ENCODE measurements around the gene NR2F1-AS1.
"Not testable (repeated sequence)": the region's sequence is repeated elsewhere in the genome, so short reads cannot be mapped to it uniquely, and the experiment has no call there.

The NR2F1-AS1 gene

GRCh38 chr5:93430118-93430517, 150.9 kb downstream of the NR2F1-AS1 start:
- DNase-seq (ENCODE audit: low read depth): no peak

DNA sequence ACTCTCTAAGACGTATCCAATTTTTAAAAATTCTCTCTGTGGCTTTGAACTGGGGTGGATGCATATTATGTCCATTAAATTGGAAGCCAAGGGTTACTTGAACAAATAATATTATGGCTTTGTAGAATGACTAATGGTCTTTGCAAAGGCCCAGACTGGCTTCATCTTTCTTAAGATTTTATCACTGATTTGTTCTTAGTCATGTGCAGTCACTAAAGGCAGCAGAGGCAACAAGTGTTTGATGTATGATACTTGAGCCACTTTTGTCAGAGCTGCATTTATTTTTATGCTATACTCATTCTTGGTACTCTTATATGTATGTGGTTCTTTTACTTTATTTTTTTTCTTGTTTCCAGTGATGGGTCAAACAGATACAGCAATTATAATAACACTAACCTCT, 152.2 kb downstream of the NR2F1-AS1 start:
- peak; percentile 66 for DNase-seq (ENCODE audit: low read depth)

DNA sequence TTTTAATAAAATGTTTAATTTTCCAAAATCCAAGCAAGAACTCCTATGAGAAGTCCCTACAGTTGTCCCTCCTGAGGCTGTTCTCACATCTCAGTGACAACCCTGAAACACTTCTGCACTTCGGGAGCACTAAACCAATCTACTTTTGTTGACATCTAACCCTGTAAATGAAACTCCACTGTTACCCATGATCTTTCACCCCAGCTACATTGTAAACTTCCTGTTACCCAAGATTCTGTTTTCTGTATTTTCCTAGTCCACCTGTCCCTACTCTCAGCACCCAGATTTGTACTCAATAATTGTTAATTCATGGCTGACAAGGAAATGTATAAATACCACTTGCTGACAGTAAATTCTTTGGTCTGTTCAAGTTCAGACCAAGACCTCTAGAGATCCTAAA, 153.7 kb downstream of the NR2F1-AS1 start:
- DNase-seq (ENCODE audit: low read depth): no peak

GRCh38 chr5:93425096-93425495, 155.9 kb downstream of the NR2F1-AS1 start:
- no peak for DNase-seq (ENCODE audit: low read depth)

DNA sequence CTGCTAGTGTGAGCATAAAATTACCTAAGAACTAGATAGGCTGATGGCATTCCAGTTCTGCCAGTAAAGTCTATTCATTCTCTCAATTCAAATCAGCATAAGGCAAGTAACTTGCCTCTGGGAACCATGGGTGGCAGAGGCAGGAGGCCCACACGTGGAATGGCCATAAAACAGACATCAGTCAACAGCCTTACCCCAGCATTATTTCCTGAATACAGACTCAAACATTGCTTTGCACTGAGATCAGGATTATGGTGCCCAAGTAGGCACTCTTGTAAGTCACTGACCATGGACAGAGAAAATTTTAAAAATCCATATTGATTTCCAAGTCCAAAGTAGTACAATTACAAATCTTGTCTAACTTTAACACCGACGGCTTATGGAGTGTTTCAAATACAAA, 157.7 kb downstream of the NR2F1-AS1 start:
- no peak for DNase-seq (ENCODE audit: low read depth)

DNA sequence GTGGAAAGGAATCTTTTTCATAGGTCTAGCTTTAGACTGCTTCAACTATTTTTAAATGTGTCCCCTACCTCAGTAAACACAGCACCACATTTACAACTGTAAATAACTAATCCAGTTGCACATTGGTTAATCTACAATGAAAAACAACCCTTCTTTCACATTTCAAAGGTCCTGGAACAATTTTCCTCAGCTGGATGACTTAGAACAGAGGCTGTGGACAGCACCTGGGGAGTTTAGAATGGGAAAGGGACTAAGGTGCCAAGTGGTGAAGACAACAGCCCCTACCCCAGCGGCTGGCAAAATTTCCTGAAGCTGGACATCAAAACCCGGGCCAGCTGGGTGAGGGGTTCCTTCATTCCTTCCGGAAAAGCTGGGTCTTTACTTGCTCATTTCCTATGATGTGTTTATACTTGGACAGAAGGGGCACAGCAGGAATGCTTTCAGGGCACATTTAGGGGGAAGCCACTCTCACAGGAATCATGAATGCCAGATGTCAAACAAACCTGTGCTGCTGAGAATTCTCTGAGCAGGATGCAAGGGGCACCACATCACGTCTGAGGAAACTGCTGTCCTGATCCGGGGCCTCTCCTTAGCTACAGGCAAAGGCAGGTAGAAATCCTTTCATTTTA, 158.3 kb downstream of the NR2F1-AS1 start:
- DNase-seq (ENCODE audit: low read depth): no peak

DNA sequence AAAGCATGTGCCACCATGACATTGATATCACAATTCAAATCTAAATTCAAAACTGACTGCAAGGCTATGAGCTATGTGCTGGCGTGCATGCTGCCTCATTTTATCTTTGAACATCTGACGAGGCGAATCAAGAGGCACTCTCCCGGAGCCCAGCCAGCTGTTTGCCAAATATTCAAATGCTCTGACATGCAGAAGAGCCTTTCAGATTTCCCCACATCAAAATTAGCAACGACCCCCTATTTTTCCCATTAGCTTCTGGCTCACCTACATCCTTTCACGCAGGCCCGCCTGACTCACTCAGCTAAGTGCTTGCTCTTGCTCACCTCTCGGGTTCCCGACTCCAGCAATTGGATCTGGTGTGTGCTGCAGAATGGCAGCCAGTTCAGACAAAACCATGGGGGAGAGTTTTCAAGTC, 159.0 kb downstream of the NR2F1-AS1 start:
- no peak for DNase-seq (ENCODE audit: low read depth)

GRCh38 chr5:93421468-93421867, 159.6 kb downstream of the NR2F1-AS1 start:
- no peak for DNase-seq (ENCODE audit: low read depth)

- no peak for DNase-seq (ENCODE audit: low read depth)
These were observed 163.5 kb downstream of the NR2F1-AS1 start for GRCh38 chr5:93417490-93417889.

DNA sequence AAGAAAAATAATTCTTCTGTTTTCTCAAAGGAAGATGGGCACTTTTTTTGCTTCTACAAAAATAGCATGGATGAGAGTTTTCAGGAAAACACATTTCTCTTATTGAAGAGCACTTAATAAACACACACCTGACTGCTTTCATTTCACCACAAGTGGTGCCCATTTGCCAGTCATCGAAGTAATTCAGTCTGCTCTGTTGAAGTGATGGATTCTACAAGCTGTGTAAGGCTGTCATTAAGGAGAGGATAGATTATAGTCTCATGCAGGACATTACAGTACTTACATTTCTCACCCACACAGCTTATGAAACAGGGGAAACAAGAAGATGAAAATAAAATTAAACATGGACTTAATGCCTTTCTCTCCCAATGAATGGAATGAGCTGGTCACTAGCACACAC, 165.2 kb downstream of the NR2F1-AS1 start:
- no peak for DNase-seq (ENCODE audit: low read depth)

GRCh38 chr5:93411716-93412115, 169.3 kb downstream of the NR2F1-AS1 start:
- no peak for DNase-seq (ENCODE audit: low read depth)

- no peak for DNase-seq (ENCODE audit: low read depth)
These were observed 171.3 kb downstream of the NR2F1-AS1 start for GRCh38 chr5:93409691-93410090.

GRCh38 chr5:93407454-93407853, 173.6 kb downstream of the NR2F1-AS1 start:
- DNase-seq (ENCODE audit: low read depth): no peak

DNA sequence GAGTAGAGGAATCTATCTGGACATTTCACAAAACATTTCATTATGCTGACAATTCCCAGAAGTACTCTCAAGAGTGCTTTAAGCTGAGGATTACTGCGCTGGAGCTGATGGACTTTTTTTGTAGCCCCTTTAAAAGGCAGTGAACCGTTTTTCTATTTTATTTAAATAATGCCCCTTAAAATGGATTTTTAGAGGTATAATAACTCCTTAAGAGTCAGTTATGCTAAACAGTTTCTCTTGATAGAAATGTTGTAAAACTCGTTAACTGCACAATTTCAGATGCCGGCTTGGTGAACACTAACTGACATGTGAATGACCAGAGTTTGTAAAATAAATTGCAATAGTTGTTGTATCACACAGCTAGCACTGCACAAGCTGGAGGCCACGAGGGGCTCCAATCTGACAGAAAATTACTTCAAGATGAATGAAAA, 174.0 kb downstream of the NR2F1-AS1 start:
- no peak for DNase-seq (ENCODE audit: low read depth)

DNA sequence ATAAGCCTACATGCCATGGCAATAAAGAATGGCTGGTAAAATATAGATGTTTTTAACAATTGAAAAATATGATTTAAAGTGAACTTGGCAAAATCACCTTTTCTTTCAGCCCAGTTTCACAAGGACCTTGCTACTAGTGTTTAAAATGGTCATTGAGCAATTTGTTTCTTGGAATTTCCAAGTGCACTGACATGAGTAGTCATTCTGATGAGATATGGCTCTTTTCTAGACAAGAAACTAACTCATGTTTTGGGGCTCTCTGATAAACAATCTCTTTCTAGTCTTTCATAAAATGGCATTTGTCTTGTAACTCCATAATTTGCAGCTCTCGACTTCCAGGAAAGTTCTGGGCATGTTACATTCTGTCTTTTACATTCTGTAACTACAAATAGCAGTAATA, 176.8 kb downstream of the NR2F1-AS1 start:
- DNase-seq (ENCODE audit: low read depth): peak; percentile 57

DNA sequence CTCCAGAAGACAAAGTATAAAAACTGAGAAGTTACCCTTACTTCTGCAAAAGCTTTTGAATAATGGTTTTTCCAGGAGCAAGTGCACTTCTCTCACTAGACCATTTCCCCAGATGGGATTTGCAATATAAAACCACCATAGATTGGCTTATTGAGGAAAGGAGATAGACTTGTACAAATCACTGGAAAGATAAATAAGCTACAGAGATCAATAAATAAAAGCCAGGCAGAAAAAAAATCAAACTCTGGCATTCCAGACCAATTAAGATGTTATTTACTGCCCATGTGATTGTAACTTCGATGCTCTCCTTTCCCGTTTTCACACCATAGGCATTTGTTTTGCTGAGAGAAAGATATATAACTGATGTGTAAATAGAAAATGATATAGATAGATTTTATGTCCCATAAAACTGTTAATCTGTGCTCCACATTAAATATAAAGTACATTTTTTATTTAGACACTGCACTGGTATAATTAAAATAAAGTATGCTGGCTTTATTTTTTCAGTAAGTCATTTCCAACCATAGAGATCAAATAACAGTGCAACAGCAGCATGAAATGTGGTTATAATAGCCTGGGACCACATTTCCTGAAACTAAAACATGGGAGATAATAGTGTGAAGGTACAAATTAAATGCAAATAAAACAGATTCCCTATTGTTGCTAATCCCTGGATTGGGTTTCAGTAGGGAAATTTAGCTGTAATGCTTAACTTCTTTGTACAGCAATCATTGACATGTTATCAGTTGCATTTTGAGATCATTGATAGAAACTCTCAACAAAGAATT, 177.7 kb downstream of the NR2F1-AS1 start:
- DNase-seq (ENCODE audit: low read depth): no peak

DNA sequence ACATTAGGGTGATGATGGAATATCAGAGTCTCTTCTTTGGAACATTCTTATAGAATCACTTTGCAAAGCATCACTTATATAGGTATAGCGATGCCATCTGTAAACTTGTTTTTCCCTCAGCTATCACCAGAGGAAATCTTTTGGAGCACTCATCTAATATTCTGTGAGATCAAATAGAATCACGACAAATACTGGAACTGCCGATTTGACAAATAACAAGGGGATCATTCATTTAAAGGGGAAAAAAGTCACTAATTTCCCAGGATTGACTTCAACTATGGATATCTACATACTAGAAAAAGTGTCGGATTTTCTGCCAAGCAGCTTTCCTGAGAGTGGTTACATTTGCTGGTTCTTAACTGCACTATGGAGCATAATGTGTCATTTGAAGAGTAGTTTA, 178.6 kb downstream of the NR2F1-AS1 start:
- DNase-seq (ENCODE audit: low read depth): no peak

- DNase-seq (ENCODE audit: low read depth): no peak
These were observed 179.3 kb downstream of the NR2F1-AS1 start for GRCh38 chr5:93401634-93402213.

DNA sequence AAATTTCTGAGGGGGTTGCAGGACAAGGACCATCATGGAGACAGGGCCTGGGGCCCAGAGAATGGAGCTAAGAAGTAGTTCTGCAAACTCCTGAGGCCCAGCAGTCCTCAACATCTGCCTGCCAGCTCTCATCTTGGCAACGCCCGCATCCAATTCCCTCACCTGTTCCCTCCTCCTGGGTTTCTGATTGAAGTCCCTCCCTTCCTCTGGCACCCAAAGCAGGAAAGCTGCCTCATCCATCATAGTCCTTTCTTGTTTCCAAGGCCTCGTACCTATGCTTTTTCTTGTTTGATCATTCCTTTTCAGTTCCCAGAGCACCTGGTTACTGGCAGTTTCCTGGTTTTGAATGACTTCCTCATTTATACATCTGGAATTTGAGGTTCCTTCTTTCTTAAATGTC, 181.3 kb downstream of the NR2F1-AS1 start:
- no peak for DNase-seq (ENCODE audit: low read depth)

DNA sequence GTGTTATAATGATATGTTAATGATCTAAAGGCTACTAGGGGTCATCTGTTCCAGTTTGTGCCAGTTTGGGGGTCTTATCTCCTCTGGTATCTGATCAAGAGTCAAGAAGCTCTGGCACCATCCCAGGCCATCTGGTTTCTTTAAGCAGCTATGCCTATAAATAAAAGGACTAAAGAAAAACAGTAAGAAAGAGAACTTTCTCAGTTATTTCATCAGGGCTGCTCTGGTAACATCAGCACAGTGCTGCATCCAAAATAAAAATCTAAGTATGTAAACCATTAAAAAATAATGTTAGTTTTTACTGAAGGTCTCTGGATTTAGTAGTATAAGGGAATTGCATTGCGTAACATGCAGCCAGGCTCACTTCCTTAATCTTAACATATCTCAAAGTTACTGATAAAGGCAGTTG, 185.0 kb downstream of the NR2F1-AS1 start:
- peak; percentile 29 for DNase-seq (ENCODE audit: low read depth)

DNA sequence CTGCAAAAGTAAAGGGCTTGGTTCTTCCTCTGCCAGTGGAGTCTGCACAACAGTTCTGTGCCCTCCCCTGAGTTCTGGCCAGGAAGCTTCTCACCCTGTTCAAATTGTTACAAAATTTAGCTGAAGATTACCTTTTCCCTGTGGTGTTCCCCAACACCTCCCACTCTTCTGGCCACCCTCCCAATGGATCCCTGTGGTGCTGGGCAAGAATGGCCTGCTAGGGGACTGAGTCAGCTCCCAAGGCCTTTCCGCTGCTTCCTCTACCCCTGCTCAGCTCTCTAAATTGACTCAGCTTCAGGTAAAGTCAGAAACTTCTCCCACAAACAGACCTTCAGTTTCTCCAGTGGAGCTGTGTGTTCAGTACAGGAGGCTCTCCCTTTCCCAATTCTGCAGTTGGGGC, 186.0 kb downstream of the NR2F1-AS1 start:
- peak; percentile 28 for DNase-seq (ENCODE audit: low read depth)

DNA sequence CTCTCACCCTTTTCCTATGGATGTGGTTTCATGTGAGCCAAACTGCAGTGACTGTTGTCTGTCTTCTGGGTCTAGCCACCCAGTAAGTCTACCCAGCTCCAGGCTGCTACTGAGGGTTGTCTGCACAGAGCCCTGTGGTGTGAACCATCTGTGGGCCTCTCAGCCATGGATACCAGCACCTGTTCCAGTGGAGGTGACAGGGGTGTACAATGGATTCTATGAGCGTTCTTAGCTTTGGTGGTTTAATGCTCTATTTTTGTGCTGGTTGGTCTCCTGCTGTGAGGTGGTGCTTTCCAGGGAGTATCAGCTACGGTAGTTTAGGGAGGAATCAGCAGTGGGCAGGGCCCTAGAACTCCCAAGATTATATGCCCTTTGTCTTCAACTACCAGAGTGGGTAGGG, 186.7 kb downstream of the NR2F1-AS1 start:
- no peak for DNase-seq (ENCODE audit: low read depth)

- not testable (repeated sequence) for DNase-seq (ENCODE audit: low read depth)
These were observed 189.8 kb downstream of the NR2F1-AS1 start for GRCh38 chr5:93391169-93391568.

Measured in iris pigment epithelial cell (primary cell).